Transverse colon (tissue), 4 donors: ENCODE measurements around the gene RBBP8NL. TPM values are rescaled to one million over a fixed set of nuclear protein-coding genes. Genes with fewer than 3 reads are reported as not detected.

Source experiments
- DNase-seq: peaks from one replicate; pipeline ENCODE4 v3.0.0-alpha.2; 2019
- H3K27ac ChIP-seq, 4 donors: fragments of 200-600 bp; sonication (generic); 2 replicates each; pipeline ENCODE4 v1.5.1; 2016 to 2018; ENCODE audit warnings: inconsistent platforms in 4 of 4
- H3K27me3 ChIP-seq: fragments of 200-600 bp; sonication (generic); 2 replicates; pipeline ENCODE4 v1.5.1; 2017; ENCODE audit warnings: inconsistent platforms
- H3K36me3 ChIP-seq, 4 donors: fragments of 200-600 bp; sonication (generic); 2 replicates each; pipeline ENCODE4 v1.5.1; 2017 to 2019; ENCODE audit warnings: inconsistent platforms in 4 of 4
- H3K4me1 ChIP-seq, 4 donors: fragments of 200-600 bp; sonication (generic); 2 replicates each; pipeline ENCODE4 v1.5.1; 2017 to 2020; ENCODE audit warnings: inconsistent platforms in 4 of 4
- H3K4me3 ChIP-seq, 4 donors: fragments of 200-600 bp; sonication (generic); 1 replicate in 1 of 4; 2 replicates in 3 of 4; pipeline versions ENCODE4 v1.5.1 to v1.6.1; 2017 to 2019; ENCODE audit warnings: inconsistent platforms in 4 of 4
- H3K9me3 ChIP-seq, 2 donors: fragments of 200-600 bp; sonication (generic); 2 replicates each; pipeline ENCODE4 v1.5.1; 2017 to 2019; ENCODE audit warnings: inconsistent platforms in 2 of 2
- EP300 ChIP-seq: sonication (generic); formaldehyde crosslinking; IDR thresholded peaks from one replicate; pipeline ENCODE4 v1.6.1; 2017; ENCODE audit warnings: antibody characterized with exemption, low read depth
- POLR2A ChIP-seq: fragments of 450-650 bp; IDR thresholded peaks from one replicate; pipeline ENCODE4 v1.6.1; 2016; ENCODE audit warnings: antibody characterized with exemption, mild to moderate bottlenecking, moderate library complexity
- POLR2AphosphoS5 ChIP-seq, 3 donors: sonication (generic); formaldehyde crosslinking; IDR thresholded peaks; one replicate each; pipeline ENCODE4 v1.6.1; 2016; ENCODE audit warnings: antibody characterized with exemption in 3 of 3
- WGBS, 2 donors: methylation state at CpG; one replicate each; pipeline ENCODE4 v1.1.5; 2018; ENCODE audit warnings: low coverage in 1 of 2; 5-methylcytosine and 5-hydroxymethylcytosine counted together
- in situ Hi-C, 4 donors: fragments of 200-750 bp; cut with MboI; loops; one replicate each; pipeline versions ENCODE4 v1.15.0 to v1.15.1; 2017; ENCODE audit warnings: low sequenced_read_pairs in 3 of 4, low pct_ligation_motif_present in 1 of 4, low pct_unique_long_range_greater_than_20kb in 1 of 4
- intact Hi-C: fragments of 100-400 bp; cut with DNase I; formaldehyde crosslinking; loops from one replicate; pipeline ENCODE4 v1.15.1; 2023; ENCODE audit warnings: low total_unique reads
- total RNA-seq, 4 donors: library from RNA; depleted of rRNA; stranded (reverse); fragments of >200 nt; gene quantifications; one replicate each; pipeline ENCODE4 v1.1.0, GENCODE V29; 2016
- TF ChIP-seq, protein P1 (sequence below), 5 experiments: fragments of 200-600 bp in 3 of 5; fragments of 450-650 bp in 2 of 5; sonication (generic) in 3 of 5; IDR thresholded peaks; 1 replicate in 2 of 5; 2 replicates in 3 of 5; pipeline ENCODE4 v1.5.1; 2016 to 2017; ENCODE audit warnings: antibody characterized with exemption in 5 of 5, inconsistent platforms in 3 of 5, mild to moderate bottlenecking in 2 of 5, moderate library complexity in 1 of 5

RBBP8NL gene
- total RNA-seq, result 1 to 10 TPM in 3 of 4 donors, under 1 TPM in 1; 0.75 to 9.4 (median 4.3) TPM

GRCh38 chr20:62427172-62428001 lies at the start of gene RBBP8NL:
RBBP8NL (minus strand) TSS chr20:62427539; CDS start chr20:62419647, 7,892 bp downstream.
- Histone ChIP-seq H3K9me3 (no peaks in the 10 kb centered on the region), H3K27ac (peak within 1 kb of the TSS; percentile 54 to 86 (median 68)), H3K27me3 (no peaks in the 10 kb centered on the region), H3K4me1 (peaks cover 0 to 31% (median 18%) of the 10 kb centered on the region in 4 donors), H3K4me3 (peak within 1 kb of the TSS in 2 of 4 donors; percentile 13 to 30), H3K36me3 (no peaks in the 10 kb centered on the region)
- DNase-seq, result peak; percentile 92
- in situ Hi-C loops (no loop called here), intact Hi-C loops (loop anchor here (5.0 kb wide), 1 partner anchor 465 kb away; no protein-coding TSS in a partner anchor)
- 54% methylated on average over 18 of the region's 28 CpGs; no CpG with 5 or more reads in 1 of the 2 donors for WGBS, 2 donors
- no peak for TF ChIP-seq POLR2A
- TF ChIP-seq, protein P1, sequence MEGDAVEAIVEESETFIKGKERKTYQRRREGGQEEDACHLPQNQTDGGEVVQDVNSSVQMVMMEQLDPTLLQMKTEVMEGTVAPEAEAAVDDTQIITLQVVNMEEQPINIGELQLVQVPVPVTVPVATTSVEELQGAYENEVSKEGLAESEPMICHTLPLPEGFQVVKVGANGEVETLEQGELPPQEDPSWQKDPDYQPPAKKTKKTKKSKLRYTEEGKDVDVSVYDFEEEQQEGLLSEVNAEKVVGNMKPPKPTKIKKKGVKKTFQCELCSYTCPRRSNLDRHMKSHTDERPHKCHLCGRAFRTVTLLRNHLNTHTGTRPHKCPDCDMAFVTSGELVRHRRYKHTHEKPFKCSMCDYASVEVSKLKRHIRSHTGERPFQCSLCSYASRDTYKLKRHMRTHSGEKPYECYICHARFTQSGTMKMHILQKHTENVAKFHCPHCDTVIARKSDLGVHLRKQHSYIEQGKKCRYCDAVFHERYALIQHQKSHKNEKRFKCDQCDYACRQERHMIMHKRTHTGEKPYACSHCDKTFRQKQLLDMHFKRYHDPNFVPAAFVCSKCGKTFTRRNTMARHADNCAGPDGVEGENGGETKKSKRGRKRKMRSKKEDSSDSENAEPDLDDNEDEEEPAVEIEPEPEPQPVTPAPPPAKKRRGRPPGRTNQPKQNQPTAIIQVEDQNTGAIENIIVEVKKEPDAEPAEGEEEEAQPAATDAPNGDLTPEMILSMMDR (IDR thresholded peaks at IDR 0.05), result peak in 3 of 5 experiments; percentile 17 to 52 (median 43)
- TF ChIP-seq POLR2AphosphoS5 (IDR thresholded peaks at IDR 0.05), result peak in 2 of 3 donors; percentile 8 to 61
- TF ChIP-seq EP300, result no peak

DNA sequence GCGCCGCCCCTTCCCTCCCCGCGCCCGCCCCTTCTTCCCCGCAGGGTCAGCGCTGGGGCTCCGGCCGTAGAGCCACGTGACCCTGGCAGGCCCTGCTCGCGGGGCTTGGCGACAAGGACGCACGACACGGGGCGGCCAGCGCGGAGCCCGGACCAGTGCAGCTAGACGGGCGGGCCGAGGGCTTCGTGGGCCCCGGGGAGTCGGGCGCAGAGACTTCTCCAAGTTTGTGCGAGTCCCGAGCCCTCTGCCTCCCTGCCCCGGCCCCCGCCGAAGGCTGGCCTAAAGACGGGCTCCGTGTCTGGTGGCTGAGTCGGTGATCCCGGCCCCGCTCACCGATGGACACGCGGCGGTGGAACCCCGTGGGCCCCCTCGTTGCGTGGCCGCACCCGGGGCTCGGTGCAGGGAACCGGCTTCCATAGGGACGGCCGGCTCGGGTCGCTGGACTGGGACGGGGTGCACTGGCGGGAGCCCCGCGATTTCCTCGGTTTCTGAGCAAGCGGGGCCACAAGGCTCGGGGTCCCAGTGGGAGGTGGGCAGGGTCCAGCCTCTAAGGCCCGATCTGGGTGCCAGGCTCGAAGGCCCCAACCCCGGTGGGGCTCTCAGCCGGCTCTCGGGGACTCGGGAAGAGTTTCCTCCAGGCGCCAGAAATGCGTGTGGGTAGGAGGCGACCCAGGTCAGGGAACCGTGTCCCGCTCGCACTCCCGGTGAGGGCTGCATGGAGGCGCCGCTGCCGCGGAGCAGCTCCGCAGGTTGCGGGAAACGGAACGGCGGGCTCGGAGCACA lies 48.9 kb upstream of the RBBP8NL start:
- Histone ChIP-seq H3K27me3 (peaks cover 87% of the 10 kb centered on the region), H3K4me3 (peak overlapping the region in 2 of 4 donors; percentile 17 to 24)

GRCh38 chr20:62475772-62476055 lies 48.4 kb upstream of the RBBP8NL start, which contains the start of gene GATA5:
GATA5 (minus strand) TSS chr20:62475995; CDS start chr20:62475521, 474 bp downstream.
- Histone ChIP-seq H3K9me3 (no peaks in the 10 kb centered on the region), H3K27me3 (peaks cover 86% of the 10 kb centered on the region), H3K4me3 (peak within 1 kb of the TSS in 2 of 4 donors; percentile 17 to 30), H3K36me3 (no peaks in the 10 kb centered on the region), H3K27ac (no peak within 1 kb of the TSS), H3K4me1 (peaks cover 6 to 15% (median 10%) of the 10 kb centered on the region in 4 donors)
- DNase-seq, result no peak
- in situ Hi-C loops, result no loop called here
- no peak for TF ChIP-seq POLR2A
- no peak for TF ChIP-seq EP300
- TF ChIP-seq POLR2AphosphoS5 (IDR thresholded peaks at IDR 0.05), result no peak
- TF ChIP-seq, protein P1 (IDR thresholded peaks at IDR 0.05), result no peak
- whole genome bisulfite sequencing, 2 donors, result 7% methylated on average over 3 of the region's 37 CpGs; no CpG with 5 or more reads in 1 of the 2 donors
- intact Hi-C loops, result no loop called here

More for the DNA sequence above, 48.9 kb upstream of the RBBP8NL start:
- in situ Hi-C loops, result no loop called here
- TF ChIP-seq EP300 (no peak), POLR2A (no peak)
- intact Hi-C loops, result no loop called here
- H3K36me3 ChIP-seq, result no peaks in the 10 kb centered on the region
- 6 to 11% methylated on average over 7 to 48 of the region's 82 CpGs for WGBS, 2 donors
- DNase-seq, result no peak
- no peak overlapping the region for H3K27ac ChIP-seq
- no peaks in the 10 kb centered on the region for H3K9me3 ChIP-seq
- peaks cover 6 to 15% (median 10%) of the 10 kb centered on the region in 4 donors for H3K4me1 ChIP-seq

DNA sequence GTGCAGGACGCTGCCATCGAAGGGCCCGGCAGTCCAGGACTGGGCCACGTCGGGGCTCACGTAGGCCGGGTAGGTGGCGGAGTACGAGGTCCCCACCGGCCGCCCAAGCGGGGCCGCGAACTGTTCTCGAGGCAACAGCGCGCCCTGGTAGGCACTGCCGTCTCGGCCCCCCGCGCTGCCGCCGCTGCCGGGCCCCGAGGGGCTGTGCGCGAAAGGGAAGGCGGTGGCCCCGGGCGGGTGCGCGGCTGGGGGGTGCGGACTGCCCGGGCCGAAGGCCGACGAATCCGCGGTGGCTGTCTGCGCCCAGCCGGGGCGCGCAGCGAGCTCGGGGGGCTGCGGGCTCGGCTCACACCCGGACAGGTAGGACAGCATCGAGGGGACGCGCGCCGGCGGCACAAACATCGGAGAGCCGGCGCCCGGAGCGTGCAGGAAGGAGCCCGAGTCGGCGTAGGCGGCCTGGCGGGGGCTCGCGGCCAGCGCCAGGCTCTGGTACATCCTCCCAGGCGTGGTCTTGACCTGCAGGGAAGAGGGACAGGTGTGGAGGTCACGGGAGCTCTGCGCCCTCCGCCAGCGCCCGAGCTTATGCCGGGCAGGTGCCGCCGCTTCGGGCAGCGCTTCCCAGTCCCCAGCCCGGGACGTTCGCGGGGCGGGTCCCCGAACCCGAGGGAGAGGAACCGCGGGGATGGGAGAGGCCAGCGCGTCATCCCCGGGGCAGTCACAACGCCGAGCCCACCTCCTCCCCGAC lies 47.9 kb upstream of the RBBP8NL start:
- Histone ChIP-seq H3K4me3 (peak overlapping the region in 2 of 4 donors; percentile 17 to 30), H3K9me3 (no peaks in the 10 kb centered on the region), H3K27ac (no peak overlapping the region), H3K4me1 (peaks cover 6 to 15% (median 10%) of the 10 kb centered on the region in 4 donors), H3K27me3 (peaks cover 86% of the 10 kb centered on the region), H3K36me3 (no peaks in the 10 kb centered on the region)
- WGBS, 2 donors, result 8% methylated on average over 84 of the region's 93 CpGs; no CpG with 5 or more reads in 1 of the 2 donors
- TF ChIP-seq EP300 (no peak), POLR2A (no peak), POLR2AphosphoS5 (IDR thresholded peaks at IDR 0.05) (no peak)
- TF ChIP-seq, protein P1 (IDR thresholded peaks at IDR 0.05), result no peak
- DNase-seq, result no peak
- in situ Hi-C loops, result no loop called here
- intact Hi-C loops, result no loop called here
